HS-5 (cell line): ENCODE data around the gene KIAA0753.

ENCODE experiments used
- DNase-seq: peaks from one replicate; pipeline ENCODE4 v3.0.0-alpha.2; 2012; ENCODE audit warnings: low read depth

Gene KIAA0753

GRCh38 chr17:6640536-6641246 is at the start of gene KIAA0753, which contains the start of gene TXNDC17:
Gene KIAA0753 (minus strand): TSS chr17:6640711. CDS start chr17:6635103, 5,608 bp downstream.
Gene TXNDC17 (plus strand): TSS chr17:6641060. CDS start chr17:6641083, 23 bp downstream.
- DNase-seq = peak; percentile 85

GRCh38 chr17:6688944-6689343 is 48.4 kb upstream of the KIAA0753 start:
- DNase-seq = no peak

GRCh38 chr17:6686026-6686425 is 45.5 kb upstream of the KIAA0753 start:
- DNase-seq = no peak

GRCh38 chr17:6684881-6685767 is 44.6 kb upstream of the KIAA0753 start:
- DNase-seq = no peak

GRCh38 chr17:6684460-6684783 is 43.9 kb upstream of the KIAA0753 start:
- no peak for DNase-seq

GRCh38 chr17:6683730-6684459 is 43.4 kb upstream of the KIAA0753 start:
- DNase-seq = no peak

- no peak for DNase-seq
Observed at GRCh38 chr17:6683081-6683684, 42.7 kb upstream of the KIAA0753 start.

- DNase-seq = no peak
Observed at GRCh38 chr17:6682339-6682738, 41.8 kb upstream of the KIAA0753 start.

GRCh38 chr17:6681671-6682070 is 41.2 kb upstream of the KIAA0753 start:
- no peak for DNase-seq

GRCh38 chr17:6681176-6681575 is 40.7 kb upstream of the KIAA0753 start:
- no peak for DNase-seq

GRCh38 chr17:6679241-6679640 is 38.7 kb upstream of the KIAA0753 start:
- no peak for DNase-seq

GRCh38 chr17:6677946-6678345 is 37.4 kb upstream of the KIAA0753 start:
- DNase-seq = no peak

- no peak for DNase-seq
Observed at GRCh38 chr17:6677158-6677831, 36.8 kb upstream of the KIAA0753 start.

GRCh38 chr17:6676802-6677157 is 36.3 kb upstream of the KIAA0753 start:
- DNase-seq = no peak

- DNase-seq = no peak
Observed at GRCh38 chr17:6675201-6675825, 34.8 kb upstream of the KIAA0753 start.

GRCh38 chr17:6674586-6674985 is 34.1 kb upstream of the KIAA0753 start:
- no peak for DNase-seq

GRCh38 chr17:6671431-6671830 is 30.9 kb upstream of the KIAA0753 start:
- DNase-seq = no peak

- DNase-seq = no peak
Observed at GRCh38 chr17:6670999-6671398, 30.5 kb upstream of the KIAA0753 start.

GRCh38 chr17:6670571-6670970 is 30.1 kb upstream of the KIAA0753 start:
- DNase-seq = no peak

GRCh38 chr17:6669479-6670212 is 29.1 kb upstream of the KIAA0753 start:
- DNase-seq = no peak
